Activated T-helper 9 cell treated with anti-CD3 and anti-CD28 coated beads, Interleukin-2, amount 50 U/mL, for 16 hours (primary cell): Measurements from ENCODE around the gene BACH2.
"Not testable (repeated sequence)": the region's sequence is repeated elsewhere in the genome, so short reads cannot be mapped to it uniquely, and the experiment has no call there.

Experiments used
- DNase-seq: peaks from one replicate; pipeline ENCODE4 v3.0.0-alpha.2; 2020; ENCODE audit warnings: low read depth

Gene BACH2

DNA sequence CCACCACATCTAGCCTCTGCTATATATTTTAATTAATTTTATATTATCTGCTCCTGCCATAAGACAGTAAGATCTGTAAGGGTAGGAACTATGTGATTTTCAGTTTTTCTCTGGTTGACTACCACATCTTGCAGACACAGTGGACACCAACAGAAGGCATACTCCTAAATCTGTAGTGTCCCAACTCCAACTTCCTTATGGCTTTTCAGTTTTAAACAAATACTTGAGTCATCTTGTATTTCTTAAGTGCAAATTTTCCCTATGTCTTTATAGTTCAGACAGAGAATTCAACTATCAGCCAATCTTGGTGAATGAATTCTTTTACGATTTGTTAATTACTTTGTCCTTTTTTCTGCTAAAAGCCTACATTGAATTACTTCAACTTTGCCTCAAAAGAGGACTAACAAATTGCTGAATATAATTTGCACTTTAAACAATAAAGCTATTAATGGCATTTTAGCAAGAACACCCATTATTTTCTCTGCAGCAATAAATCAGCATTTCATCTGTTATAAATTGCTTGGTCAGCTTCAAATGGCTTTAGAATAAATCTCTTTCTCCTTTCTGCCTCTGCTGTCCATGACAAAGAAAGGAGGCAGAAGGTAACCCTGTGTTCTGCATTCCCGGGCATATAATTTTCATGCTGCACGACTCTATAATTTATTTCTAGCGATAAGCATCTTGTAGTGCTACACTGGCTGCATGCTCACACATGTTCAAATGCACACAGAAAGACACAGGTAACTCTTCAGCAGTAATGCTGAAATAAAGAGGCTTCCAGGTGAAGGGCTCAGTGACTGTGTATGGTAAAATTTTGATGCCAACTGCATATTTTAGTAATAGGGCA lies 144.8 kb downstream of the BACH2 start:
- no peak for DNase-seq

DNA sequence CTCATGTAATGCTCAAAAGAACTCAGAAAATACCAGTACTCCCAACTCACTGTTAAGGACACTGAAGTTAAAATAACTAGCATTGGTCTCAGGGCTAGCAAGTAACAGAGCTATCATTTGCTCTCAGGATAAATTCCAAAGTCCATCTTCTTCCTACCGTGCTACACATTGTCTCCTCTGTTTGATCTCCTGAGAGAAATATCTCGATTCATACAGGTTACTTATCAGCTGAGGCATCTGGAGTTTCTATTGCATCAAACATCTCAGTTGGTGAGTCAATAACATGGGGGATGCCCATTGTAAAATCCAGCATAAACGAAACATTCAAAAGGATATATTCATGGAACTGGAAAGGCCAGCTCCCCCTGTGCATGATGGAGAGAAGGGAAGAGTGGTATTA lies 147.4 kb downstream of the BACH2 start:
- DNase-seq = no peak

DNA sequence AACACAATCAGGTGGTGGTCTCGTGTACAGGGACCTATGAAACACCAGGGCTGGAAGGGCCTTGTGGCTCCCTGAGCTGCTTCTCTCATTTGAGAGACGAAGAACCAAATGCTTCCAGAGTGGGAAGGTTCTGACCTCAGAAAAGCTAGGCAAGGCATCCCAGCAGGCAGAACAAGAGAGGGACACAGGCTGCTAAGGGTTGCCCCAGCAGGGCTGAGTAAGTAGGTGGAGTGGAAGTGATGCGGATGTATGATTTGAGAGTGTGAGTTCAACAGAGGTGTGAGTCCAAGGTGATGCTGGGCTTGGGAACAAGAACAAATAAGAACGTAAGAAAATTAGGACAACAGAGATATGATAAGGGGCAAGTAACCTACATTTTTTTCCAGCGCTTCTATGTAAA lies 147.8 kb downstream of the BACH2 start:
- no peak for DNase-seq

DNA sequence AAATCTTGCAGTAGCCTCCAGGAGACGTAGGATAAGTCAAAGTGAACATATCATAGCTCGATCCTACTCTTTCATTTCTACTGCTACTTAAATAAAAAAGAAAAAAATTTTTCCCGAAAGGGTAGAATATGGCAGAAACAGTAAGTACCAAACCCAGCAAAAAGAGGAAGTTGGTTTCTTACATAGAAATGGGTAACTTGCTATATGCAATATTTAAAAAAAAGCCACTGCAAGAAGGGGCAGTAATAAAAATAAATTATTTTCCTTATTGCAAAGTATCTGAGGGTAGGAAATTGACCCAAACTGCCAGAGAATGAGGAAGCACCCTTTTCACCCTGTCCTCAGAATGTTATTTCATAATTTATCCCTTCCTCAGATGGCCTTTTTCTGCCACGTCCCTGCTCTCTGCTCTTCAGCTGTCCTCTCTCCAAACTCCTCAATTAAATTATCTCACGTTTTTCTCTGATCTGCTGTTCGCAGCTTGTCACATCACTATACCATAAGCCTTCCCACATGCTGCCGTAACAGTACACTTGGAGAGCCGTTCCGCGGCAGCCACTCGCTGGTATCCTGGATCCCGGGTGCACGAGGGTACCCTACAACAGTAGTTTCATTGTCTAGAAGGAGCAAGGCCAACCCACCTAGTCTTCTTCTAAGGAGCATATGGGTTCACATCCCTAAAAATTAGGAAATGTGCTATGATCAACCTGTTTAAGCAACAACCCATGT lies 149.6 kb downstream of the BACH2 start:
- DNase-seq = no peak

DNA sequence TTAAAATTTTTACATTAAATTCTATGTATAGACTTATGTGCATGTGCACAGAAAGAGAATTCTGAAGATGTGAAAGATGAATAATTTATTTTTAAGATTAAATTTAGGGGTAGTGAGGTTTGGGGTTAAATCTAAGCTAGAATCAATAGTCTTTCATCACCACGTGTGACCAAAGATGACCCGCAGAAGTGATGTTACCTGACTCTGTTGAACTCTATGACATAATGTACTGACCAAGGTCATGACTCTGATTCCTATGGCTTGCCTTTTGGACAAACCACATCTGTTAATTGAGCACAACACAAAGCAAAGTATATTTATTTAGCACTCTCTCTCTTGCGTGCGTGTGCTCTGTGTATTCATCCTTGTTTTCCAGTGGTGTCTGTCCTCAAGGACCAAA lies 150.6 kb downstream of the BACH2 start:
- no peak for DNase-seq

DNA sequence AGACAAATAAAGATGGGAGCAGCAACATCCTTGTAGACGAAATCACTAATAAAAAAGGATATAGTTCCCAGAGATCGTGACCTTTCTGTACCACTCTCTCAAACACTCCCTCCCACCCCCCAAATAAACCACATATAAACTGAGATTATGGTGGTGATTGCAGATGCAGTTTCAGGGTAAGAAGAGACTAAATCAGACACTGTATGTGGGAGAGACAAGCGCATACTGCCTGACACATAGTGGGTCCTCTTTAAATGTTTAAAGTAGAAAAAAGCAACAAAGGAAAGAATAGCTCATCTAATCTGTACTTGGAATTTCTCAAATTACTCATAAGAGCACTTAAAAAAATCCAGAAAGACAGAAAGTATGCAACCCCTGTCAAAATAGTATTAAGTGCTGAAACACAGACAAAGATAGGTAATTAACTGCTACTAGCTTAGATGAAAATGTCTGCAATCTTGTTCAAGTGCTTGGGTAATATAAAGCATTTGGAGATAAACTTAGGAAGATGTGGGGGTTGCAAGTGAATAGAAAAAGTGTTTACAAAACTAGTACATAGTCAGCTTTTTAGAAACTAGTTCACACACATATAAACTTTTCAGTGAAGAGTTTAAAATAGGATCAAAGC lies 151.6 kb downstream of the BACH2 start:
- DNase-seq = no peak

DNA sequence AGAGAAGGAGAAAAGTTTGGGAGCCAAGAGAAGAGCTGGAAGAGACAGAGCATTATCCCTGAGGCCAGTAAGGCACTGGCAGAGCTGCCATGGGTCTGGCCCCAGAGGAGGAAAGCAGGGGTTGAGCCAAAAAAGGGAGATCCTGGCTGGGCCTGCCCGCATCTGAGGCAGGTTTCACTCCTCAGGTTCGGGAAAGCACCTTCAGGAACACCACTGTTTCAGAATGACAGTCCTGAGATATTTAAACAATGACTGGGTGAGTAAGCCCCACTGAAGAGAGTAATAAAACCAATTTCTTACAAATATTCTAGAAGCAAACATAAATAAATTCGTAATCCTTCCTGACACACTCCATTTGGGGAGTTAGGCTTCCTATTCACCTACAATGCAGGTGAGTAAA lies 152.2 kb downstream of the BACH2 start:
- DNase-seq = peak; percentile 10

DNA sequence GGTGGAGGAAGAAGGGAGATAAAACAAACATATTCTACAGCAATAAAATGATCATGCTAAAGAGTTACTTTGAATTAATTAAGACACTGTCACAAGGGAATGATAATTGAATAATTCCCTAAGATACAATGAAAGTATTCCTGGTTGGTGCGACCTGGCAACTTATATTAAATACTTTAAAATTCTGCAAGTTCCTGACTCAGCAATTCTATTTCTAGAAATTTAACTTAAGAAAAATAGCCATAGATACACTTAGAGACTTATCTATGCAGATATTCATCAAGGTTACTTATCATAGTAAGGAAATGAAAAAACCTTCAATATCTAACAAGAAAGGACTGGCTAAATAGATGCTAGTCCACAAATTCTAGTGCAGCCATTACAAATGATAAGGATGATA lies 156.0 kb downstream of the BACH2 start:
- no peak for DNase-seq

DNA sequence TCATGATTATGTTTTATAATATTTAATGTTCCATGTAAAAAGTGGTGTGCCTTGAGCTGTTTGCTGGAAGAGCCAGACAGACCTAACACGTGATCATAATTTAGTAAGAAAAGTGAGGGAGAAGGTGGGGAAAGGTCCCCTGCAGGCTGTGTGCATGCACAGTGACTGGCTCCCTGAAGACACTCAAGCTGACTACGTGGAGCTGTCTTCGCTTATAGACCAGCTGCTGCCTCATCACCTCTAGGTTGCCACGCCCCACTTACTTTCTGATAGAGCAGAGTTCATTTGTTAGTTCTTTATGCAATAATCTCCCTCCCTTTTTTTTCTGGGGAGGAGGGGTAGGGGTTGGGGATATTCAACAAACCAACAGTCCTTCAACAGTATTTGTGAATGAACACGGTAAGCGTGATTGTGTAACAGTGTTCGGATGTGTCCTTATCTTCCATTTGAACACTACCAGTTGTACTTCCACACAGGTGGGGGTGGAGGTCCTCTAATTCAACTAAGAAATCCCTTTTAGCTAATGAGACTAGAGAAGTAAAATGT lies 157.3 kb downstream of the BACH2 start:
- no peak for DNase-seq

DNA sequence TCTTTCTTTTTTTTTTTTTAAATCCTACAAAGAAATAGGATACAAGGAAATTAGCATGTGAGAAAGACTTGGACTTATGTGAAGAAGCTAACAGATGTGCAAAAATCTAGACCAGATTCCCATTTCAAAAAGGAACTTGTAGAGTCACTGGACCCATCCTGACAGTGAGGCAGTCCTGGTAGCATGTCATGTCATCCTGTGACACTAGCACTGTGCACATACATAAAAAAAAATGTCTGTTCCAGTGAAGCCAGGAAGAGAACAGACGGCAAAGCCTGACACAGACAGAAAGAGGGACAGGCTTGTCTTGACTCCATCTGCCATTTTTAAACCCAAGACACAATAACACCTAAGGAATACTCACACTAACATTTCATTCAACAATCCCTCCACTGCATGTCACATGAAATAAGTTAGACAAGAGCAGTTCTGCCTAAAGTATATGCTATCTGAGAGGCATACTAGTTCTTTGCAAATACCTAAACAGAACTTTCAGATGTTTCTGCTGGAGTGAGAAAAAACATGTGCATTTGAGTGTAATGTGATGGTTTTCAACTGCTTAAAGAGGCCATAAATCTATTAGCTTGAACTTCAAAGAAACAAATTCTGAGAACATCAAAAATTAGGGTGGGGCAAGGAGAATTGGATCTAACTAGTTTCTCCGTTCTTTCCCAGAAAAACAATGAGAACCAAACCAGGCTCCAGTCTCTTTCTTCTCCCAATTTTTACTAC lies 159.6 kb downstream of the BACH2 start:
- DNase-seq = no peak

DNA sequence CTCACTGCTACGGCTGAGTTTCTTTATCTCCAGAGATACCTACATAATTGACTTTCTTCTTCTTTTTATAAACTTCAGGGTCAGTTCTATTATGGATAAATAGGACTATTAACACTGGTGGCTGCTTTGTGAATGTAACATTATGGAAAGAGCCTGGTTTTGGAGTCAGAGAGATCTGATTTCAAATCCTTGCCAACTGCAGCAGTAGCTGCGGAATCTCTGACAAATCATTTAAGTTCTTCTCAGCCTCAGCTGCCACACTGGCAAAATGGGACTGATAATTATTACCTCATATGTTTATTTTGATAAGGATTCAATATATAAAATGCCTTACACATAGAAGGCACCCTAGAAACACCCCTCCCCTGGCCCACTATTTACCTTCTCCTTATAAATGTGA lies 160.5 kb downstream of the BACH2 start:
- DNase-seq = no peak

DNA sequence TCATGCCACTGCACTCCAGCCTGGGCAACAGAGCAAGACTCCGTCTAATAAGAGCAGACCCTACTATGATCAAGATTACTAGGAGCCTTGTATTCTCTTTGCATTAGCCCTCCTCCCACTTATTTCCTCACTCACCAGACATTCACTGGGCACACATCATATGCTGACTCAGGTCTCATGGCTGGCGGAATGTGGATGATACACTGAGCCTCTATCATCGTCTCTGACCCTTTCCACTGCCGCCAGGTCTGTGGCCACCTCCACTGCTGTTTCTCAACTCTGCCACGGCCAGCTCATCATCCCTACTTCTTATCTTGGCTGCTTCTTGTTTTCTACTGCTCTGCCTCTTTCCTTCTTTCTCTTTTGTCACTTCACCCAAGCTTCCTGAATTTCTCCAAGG lies 161.0 kb downstream of the BACH2 start:
- no peak for DNase-seq

DNA sequence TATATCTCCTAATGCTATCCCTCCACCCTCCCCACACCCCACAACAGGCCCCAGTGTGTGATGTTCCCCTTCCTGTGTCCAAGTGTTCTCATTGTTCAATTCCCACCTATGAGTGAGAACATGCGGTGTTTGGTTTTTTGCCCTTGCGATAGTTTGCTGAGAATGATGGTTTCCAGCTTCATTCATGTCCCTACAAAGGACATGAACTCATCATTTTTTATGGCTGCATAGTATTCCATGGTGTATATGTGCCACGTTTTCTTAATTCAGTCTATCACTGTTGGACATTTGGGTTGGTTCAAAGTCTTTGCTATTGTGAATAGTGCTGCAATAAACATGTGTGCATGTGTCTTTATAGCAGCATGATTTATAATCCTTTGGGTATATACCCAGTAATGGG lies 163.0 kb downstream of the BACH2 start:
- not testable (repeated sequence) for DNase-seq

DNA sequence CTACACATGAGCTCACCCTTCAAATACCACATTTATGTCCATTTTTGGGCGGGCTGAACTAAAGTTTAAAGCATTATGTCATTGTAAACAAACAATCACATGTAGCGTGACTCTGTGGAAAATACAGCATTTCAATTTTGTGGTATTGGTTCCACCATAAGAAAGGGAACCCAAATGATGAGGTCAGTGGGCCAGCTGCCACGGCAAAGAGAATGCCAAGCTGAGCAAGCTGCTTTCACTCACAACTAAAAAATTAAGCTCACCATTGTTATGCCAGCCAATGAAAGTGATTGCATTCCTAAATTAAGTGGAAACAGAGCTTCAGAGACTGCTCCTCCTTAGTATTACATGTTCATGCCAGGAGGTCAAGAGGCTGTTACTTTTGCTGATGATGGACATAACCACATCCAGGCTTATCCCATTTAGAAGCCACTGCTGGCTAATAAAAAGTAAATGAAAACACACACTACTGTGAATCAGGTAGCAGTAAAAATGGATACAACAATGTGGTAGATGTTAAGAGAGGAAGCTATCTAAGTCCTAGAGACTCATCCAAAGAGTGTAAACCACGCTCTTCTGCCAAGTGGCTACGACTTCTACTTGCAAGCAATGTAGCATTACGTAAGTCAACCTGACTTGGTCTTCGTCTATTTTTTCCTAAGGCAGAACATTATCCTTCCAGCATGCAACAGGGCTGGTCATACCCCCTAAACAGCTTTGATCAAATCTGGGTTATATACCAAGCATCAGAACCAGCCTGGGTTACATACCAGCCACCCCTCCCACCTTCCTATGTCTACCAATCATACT lies 164.8 kb downstream of the BACH2 start:
- no peak for DNase-seq

DNA sequence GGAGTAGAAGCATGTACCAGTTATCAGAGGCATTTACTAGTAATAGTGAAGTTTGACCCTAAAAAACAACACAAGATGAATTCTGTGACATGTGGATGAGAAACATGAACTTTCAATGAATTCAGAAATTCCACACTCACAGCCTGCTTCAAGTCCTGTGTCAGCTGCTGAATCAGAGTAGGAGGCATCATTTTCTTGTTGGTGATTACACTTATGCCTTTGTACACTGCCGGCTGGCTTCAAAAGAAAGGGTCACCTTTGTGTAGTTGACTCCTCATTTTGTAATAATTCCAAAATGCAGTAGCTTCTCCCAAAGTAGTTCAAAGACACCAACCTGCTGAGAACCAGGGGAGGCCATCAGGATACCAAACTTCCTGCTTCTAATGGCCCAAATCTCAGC lies 165.5 kb downstream of the BACH2 start:
- DNase-seq = no peak

DNA sequence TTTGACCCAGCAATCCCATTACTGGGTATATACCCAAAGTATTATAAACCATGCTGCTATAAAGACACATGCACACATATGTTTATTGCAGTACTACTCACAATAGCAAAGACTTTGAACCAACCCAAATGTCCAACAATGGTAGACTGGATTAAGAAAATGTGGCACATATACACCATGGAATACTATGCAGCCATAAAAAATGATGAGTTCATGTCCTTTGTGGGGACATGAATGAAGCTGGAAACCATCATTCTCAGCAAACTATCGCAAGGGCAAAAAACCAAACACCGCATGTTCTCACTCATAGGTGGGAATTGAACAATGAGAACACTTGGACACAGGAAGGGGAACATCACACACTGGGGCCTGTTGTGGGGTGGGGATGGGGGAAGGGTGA lies 168.0 kb downstream of the BACH2 start:
- DNase-seq = not testable (repeated sequence)

DNA sequence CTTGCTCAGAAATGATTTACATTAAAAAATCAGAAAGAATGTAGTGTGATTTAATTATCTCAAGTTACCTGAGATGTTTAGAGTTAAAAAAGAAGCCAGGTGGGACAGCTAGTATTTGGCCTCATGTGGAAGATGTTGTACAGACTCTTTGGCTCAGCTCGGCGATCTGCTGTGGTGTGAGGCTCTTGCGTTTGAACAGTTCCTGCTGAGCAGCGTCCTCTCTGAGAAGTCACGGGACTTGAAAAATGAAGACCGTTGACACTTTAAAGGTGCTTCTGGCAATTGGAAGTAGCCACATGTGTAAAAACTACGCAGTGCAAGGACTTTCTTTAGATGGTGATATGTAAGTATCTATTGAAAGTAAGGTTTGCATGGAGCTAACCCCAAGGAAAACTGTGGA lies 169.0 kb downstream of the BACH2 start:
- DNase-seq = no peak

DNA sequence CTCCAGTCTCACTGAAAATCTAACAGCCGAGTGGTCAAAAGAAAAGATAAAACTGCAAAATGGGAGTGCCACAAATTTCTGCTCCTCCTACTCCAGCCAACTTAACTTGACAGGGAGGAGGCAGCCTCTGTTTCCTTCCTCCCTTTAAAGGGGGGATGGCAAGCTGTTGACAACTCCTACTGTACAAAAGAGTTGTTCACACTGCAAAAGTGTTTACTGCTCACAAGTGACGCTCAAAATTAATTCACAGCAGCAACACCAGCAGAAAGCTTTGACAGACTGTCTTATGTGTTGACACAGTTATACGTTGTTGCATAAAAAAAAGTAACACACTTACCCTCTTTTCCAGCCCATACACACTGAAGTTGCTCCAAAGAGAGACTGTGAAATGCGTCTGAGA lies 169.8 kb downstream of the BACH2 start:
- no peak for DNase-seq

DNA sequence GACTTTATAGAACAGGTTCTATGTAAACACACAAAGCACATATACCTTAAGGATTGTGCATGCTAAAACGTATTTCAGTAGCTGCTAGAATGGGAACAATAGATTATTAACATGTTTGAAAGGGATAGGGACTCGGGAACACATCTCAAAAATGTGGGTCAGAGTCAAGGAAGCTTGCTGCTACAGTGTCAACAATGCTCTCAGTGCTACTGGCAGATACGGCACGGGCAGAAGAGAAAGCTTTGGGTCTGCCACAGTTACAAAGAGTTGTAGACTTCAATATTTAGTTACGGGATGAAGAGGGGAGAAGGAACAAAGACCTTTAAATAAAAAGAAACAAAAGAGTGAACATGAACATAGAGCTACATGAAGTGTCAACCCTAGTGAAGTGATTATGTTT lies 170.5 kb downstream of the BACH2 start:
- DNase-seq = no peak

DNA sequence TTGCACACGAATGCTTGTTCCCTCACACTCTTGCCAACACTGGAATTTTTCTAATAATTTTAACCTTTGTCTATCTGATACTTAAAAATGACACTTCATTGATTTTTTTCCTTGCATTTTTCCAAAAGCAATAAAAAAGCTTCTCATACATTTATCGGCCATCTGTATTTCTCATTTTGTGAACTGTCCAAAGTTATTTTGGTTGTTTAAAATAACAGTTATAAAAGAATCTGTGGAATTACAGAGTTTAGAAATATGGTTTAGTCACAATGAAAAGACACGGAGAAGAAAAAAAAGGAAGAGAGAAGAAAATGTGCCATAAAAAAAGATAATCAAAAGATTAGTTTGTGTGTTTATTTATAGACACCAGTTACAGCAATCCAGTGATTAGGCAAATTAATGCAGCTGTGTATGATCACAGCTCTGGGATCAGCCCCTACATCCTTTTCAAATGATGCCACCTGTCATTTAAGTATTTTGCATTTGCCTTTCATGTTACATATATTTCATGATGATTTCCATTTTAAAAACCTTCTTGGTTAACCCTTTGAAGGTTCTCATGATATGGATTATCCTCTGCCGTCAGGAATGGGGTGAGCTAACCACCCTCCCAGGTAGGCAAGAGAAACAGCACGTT lies 171.7 kb downstream of the BACH2 start:
- DNase-seq = no peak

DNA sequence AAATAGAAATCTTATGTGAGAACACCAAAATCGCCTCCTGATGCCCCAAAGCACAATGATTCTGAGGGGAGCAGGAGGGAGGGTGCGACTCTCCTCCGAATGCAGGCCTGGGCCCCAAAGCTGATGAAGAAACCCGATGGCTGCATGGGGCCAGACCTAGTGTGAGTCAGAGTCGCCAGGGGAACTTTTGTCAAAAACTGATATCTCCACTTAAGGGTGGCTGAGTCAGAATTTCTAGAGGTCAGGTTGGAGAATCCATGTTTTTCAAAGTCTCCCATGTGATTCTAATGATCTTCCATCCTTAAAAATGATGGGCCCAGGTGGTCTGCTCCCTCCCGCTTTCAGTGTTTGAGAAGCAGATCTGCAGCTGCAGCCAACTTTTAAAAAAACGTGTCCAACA lies 172.8 kb downstream of the BACH2 start:
- no peak for DNase-seq
